ENCODE results near the gene SLC12A7. TPM values are rescaled to one million over a fixed set of nuclear protein-coding genes. Genes with fewer than 3 reads are reported as not detected.
"Not testable (repeated sequence)": the region's sequence is repeated elsewhere in the genome, so short reads cannot be mapped to it uniquely, and the experiment has no call there.

Gene SLC12A7
- total RNA-seq, 2 experiments from 2014 or later = 32.6 to 34.2 TPM

GRCh38 chr5:1029282-1029944, 82.5 kb downstream of the SLC12A7 start:
- Mint-ChIP-seq H3K27me3 (no peaks in the 10 kb centered on the region), H3K9me3 (no peaks in the 10 kb centered on the region), H3K4me1 (no peaks in the 10 kb centered on the region), H3K36me3 (ENCODE audit: low read depth) (no peaks in the 10 kb centered on the region), H3K27ac (no peak overlapping the region), H3K4me3 (no peak overlapping the region)
- CTCF ChIA-PET = no interaction called here
- POLR2A ChIA-PET = no interaction called here
- no peak for DNase-seq

DNA sequence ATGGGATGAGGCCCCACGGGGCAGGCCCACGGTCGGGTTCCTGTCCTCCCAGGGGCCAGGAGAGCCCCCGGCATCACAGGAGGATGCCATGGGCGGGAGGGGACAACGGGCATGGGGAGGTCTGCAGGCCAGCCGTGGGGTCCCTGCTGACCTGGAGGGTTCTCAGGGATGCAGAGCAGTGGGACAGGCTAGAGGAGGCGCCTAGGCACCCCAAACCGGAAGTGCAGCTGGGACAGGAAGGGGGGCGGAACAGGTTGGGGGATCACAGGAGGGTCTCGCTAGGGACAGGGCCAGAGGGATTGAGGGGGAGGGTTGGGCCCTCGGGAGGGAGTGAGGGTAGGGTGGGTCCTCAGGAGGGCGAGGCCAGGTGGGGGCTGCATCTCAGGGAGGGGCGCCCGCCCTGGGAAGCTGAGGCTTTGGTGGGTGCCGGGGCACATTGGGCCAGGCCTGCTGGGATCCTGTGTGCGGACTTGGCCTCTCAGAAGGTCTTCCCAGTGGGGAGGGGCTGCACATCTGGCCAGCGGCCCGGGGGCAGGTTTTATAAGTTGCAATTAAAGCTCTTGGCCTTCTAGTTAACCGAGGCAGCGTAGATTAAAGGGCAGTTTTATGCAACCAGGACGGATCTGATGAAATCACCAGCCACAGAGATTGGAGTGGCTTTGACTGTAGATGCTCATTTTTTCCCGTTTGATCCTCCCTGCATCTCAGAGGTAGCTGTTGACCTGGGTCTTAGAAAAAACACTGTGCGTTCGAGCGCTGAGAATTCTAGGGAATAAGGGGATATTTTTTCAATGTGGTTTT, 83.2 kb downstream of the SLC12A7 start:
- Mint-ChIP-seq H3K36me3 (ENCODE audit: low read depth) (no peaks in the 10 kb centered on the region), H3K27ac (no peak overlapping the region), H3K4me3 (no peak overlapping the region), H3K27me3 (no peaks in the 10 kb centered on the region), H3K4me1 (no peaks in the 10 kb centered on the region), H3K9me3 (no peaks in the 10 kb centered on the region)
- no peak for DNase-seq
- ChIA-PET CTCF (no interaction called here), POLR2A (no interaction called here)

- no peaks in the 10 kb centered on the region for H3K36me3 Mint-ChIP-seq (ENCODE audit: low read depth)
- no peaks in the 10 kb centered on the region for H3K4me1 Mint-ChIP-seq
- H3K9me3 Mint-ChIP-seq = no peaks in the 10 kb centered on the region
- no peak for DNase-seq
- H3K27ac Mint-ChIP-seq = no peak overlapping the region
- ChIA-PET POLR2A (no interaction called here), CTCF (no interaction called here)
- no peak overlapping the region for H3K4me3 Mint-ChIP-seq
- no peaks in the 10 kb centered on the region for H3K27me3 Mint-ChIP-seq
These were observed 84.0 kb downstream of the SLC12A7 start for GRCh38 chr5:1027631-1028441.

DNA sequence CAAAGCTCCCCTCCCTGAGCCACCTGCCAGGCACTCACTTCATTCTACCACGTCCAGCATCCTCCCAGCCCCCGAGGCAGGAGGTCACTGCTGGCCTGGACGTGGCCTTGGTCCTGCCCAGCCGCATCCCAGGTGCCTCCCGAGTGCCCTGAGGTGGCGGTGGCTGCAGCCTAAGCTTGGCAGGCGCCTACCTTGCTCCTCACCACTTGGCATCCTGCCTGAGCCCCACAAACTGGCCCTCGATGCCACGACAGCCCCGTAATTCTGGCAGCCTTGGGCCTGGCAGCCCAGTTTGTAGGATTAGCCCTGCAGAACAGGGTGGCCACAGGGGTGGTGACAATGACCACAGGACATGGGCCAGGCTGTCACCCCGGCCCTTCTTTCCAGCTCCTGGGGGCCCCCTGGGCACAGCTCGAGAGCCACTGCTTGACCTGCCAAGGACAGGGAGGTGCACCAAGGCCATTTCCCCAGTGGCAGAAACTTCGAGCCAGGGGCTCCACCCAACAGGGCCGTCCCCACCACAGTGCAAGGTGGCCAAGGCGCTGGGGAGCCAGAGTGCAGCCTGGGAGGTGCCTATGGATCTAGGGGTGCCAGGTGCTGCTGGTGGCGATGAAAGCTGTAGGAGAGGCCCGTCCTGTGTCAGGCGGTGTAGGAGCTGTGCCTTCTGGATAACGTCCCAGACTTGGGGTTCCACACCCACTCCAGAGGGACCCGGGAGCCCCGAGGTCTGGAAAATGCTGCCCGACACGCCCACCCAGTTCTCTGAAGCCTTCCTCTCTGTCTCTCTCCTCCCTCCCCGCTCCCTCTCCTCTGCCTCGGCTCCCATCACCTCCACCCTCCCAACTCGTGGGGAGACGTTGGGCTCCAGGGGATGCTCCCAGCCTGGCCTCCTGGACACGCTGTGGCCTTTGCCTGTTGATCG, 84.9 kb downstream of the SLC12A7 start:
- no peak for DNase-seq
- H3K9me3 Mint-ChIP-seq = no peaks in the 10 kb centered on the region
- ChIA-PET CTCF (no interaction called here), POLR2A (no interaction called here)
- no peak overlapping the region for H3K4me3 Mint-ChIP-seq
- H3K27me3 Mint-ChIP-seq = no peaks in the 10 kb centered on the region
- H3K4me1 Mint-ChIP-seq = no peaks in the 10 kb centered on the region
- H3K36me3 Mint-ChIP-seq (ENCODE audit: low read depth) = no peaks in the 10 kb centered on the region
- no peak overlapping the region for H3K27ac Mint-ChIP-seq

- CTCF ChIA-PET; POLR2A ChIA-PET; H3K9me3 Mint-ChIP-seq; H3K4me1 Mint-ChIP-seq; H3K27me3 Mint-ChIP-seq; H3K27ac Mint-ChIP-seq; H3K4me3 Mint-ChIP-seq; H3K36me3 Mint-ChIP-seq (ENCODE audit: low read depth); DNase-seq: not testable (repeated sequence)
These were observed 89.9 kb downstream of the SLC12A7 start for GRCh38 chr5:1021969-1022336.

DNA sequence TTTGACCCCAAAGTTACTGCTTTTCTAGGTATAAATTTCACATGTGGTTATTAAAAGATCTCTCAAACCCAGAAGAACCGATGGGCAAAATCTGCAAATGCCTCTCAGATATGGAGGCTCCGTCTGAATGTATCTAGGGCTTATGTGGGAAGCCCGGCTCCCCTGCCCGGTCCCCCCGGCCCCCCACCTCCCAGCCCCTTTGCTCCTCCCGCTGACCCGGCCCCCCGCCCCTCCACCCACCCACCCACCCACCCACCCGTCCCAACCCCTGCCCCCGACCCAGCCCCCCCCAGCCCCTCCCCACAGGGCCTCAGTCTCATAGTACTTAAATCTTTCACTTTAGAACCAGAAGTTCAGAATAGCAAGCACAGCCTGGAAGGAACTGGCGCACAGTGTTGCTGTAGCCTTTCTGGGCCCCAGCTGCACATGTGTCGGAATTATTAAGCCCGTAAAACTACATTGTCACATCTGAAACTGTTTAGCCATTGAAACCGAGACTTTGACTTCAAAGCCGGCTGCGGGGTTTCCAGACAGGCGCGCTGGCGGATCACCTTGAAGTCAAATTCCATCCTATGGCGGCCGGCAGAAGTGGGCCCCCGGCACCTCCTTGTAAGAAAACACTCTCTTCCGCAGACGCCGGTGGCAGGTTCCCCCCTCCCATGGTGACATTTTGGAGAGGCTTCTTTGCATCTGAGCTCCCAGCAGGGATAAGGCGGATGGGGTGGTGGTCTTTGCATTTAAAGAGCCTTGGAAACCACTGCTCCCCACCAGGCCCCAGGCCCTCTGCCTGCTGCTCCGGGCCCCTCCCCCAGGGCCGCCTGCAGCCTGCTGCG, 90.5 kb downstream of the SLC12A7 start:
- H3K27ac Mint-ChIP-seq = no peak overlapping the region
- no peak for DNase-seq
- no peaks in the 10 kb centered on the region for H3K36me3 Mint-ChIP-seq (ENCODE audit: low read depth)
- ChIA-PET POLR2A (no interaction called here), CTCF (no interaction called here)
- no peaks in the 10 kb centered on the region for H3K9me3 Mint-ChIP-seq
- H3K27me3 Mint-ChIP-seq = no peaks in the 10 kb centered on the region
- no peaks in the 10 kb centered on the region for H3K4me1 Mint-ChIP-seq
- no peak overlapping the region for H3K4me3 Mint-ChIP-seq

GRCh38 chr5:1020452-1020961, 91.4 kb downstream of the SLC12A7 start:
- no peak overlapping the region for H3K4me3 Mint-ChIP-seq
- CTCF ChIA-PET = no interaction called here
- no peaks in the 10 kb centered on the region for H3K27me3 Mint-ChIP-seq
- no peaks in the 10 kb centered on the region for H3K36me3 Mint-ChIP-seq (ENCODE audit: low read depth)
- POLR2A ChIA-PET = no interaction called here
- DNase-seq = no peak
- no peak overlapping the region for H3K27ac Mint-ChIP-seq
- H3K4me1 Mint-ChIP-seq = no peaks in the 10 kb centered on the region
- H3K9me3 Mint-ChIP-seq = no peaks in the 10 kb centered on the region

DNA sequence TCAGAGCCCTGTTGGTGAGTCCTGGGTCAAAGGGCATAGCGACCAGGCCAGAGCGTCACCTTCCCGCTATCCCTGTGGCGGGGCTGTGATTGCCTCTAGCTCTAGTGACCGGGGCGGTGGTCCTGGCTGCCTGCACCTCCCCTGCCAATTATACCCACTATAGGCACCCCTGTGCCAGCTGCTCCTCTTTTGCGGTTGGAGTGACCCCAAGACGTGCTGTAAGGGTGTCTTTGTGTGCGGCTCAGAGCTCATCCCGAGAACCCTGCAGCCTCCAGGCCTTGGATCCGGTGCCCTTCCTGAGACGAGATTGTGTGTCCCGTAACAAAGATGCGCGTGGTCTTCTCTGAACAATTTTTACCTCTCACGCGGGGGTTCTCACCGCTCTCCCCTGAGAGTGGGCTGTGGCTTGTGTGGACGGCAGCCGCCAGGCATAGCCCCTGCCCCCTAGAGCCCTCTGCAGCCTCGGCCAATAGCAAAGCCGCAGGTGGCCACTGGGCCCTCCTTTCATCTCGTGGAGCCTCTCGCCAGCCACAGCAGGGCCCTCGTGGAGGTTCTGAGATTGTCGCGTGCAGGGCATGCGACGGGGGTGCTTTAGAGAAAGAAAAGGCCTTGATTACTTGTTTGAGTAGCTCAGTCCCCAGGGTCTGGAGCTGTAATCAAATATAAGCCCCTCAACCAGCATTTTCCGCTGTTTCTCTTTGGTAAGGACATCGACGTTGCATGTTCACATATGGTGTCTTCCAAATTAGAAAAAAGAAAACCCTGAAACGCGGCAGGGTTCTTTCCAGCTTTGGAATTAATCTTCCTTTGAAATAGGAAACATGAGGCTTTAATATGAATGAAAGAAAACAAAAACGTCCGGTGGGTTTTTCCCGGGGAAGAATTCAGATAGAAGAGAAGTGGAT, 92.6 kb downstream of the SLC12A7 start:
- no peaks in the 10 kb centered on the region for H3K27me3 Mint-ChIP-seq
- H3K27ac Mint-ChIP-seq = no peak overlapping the region
- H3K36me3 Mint-ChIP-seq (ENCODE audit: low read depth) = no peaks in the 10 kb centered on the region
- no peaks in the 10 kb centered on the region for H3K9me3 Mint-ChIP-seq
- CTCF ChIA-PET = interaction anchor here (0.8 kb wide), 1 partner anchor 14 kb away, joined by 3 read pairs; no protein-coding TSS in a partner anchor
- H3K4me3 Mint-ChIP-seq = no peak overlapping the region
- H3K4me1 Mint-ChIP-seq = no peaks in the 10 kb centered on the region
- no peak for DNase-seq
- POLR2A ChIA-PET = no interaction called here

- Mint-ChIP-seq H3K9me3 (no peaks in the 10 kb centered on the region), H3K27ac (no peak overlapping the region), H3K4me1 (no peaks in the 10 kb centered on the region), H3K4me3 (no peak overlapping the region), H3K36me3 (ENCODE audit: low read depth) (no peaks in the 10 kb centered on the region), H3K27me3 (no peaks in the 10 kb centered on the region)
- ChIA-PET CTCF (no interaction called here), POLR2A (no interaction called here)
- no peak for DNase-seq
These were observed 93.3 kb downstream of the SLC12A7 start for GRCh38 chr5:1018596-1018995.

GRCh38 chr5:1017691-1018455, 94.0 kb downstream of the SLC12A7 start:
- H3K36me3 Mint-ChIP-seq (ENCODE audit: low read depth) = no peaks in the 10 kb centered on the region
- H3K9me3 Mint-ChIP-seq = no peaks in the 10 kb centered on the region
- H3K27ac Mint-ChIP-seq = no peak overlapping the region
- POLR2A ChIA-PET = no interaction called here
- CTCF ChIA-PET = no interaction called here
- DNase-seq = no peak
- H3K4me1 Mint-ChIP-seq = no peaks in the 10 kb centered on the region
- no peak overlapping the region for H3K4me3 Mint-ChIP-seq
- H3K27me3 Mint-ChIP-seq = no peaks in the 10 kb centered on the region

DNA sequence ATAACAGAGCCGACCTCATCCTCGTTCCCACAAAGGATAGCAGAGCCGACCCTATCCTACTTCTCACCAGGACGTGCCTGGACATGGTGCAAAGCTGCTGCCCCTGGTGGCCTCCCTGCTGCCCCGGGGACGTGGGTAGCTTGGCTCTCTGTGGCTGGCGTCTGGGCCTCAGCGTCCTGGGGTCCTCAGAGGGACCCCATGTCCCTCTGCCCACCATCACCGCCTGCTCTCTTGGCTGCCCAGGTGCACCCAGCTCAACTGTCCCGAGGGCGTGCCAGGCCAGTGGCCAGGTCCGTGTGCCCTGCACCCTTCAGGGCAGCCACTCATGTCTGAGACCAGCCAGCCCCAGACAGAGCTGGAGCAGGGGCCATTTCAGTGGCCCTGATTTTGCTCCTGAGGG, 94.8 kb downstream of the SLC12A7 start:
- DNase-seq = no peak
- no peaks in the 10 kb centered on the region for H3K36me3 Mint-ChIP-seq (ENCODE audit: low read depth)
- no peak overlapping the region for H3K4me3 Mint-ChIP-seq
- H3K4me1 Mint-ChIP-seq = no peaks in the 10 kb centered on the region
- ChIA-PET POLR2A (no interaction called here), CTCF (interaction anchor here (1.3 kb wide), 1 partner anchor 11 kb away, joined by 3 read pairs; no protein-coding TSS in a partner anchor)
- no peaks in the 10 kb centered on the region for H3K9me3 Mint-ChIP-seq
- H3K27ac Mint-ChIP-seq = no peak overlapping the region
- no peaks in the 10 kb centered on the region for H3K27me3 Mint-ChIP-seq
